HG03571 (cell line): ENCODE measurements around the gene SSBP2.
A peak's percentile ranks its signal among the peaks of the same experiment; 100 is the strongest.

ENCODE experiments used
- ATAC-seq: cut with Tn5 transposase; IDR thresholded peaks from one replicate; pipeline ENCODE4 v1.9.1; 2021; ENCODE audit not compliant: unreplicated experiment

Gene SSBP2

DNA sequence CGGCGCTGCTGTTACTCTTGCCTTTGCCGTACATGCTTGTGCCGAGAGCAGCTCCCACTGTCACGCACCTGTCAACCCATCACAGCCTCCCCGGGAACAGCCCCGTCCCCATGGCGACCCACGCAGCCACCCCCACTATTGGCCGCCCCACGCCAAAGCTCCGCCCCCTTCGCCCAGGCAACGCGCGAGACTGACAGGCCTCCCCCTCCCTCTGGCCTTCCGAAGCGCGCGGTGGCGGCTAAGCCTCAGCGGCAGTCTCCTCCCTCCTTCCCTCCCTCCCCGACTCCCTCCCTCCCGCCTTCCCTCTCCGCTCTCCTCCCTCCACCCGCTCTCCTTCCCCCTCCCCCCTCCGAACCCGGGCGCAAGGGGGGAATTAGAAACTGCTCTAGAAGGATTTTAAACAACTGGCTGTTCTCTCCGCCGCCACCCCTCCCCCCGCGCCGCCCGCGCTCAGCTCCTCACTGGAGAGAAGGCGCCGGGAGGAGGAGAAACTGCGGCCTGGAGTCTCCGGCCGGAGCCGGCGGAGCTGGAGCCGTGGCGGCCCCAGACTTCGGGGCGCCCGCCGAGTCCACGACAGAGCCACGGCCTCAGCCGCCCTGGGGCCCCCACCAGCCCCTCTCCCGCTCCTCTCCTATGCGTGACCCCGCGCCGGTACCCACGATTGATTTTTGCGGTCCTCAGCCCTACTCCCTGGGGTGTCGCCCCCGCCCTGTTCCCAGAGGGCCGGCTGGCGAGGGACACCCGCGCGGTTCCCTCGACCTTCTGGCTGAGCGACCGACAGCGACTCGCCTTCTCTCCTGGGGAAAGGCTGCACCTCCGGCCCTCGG, at the start of gene SSBP2:
Gene SSBP2, minus strand, starts transcription at position 89 of the 827 bp plus-strand sequence. Its CDS starts 55 bp downstream, at position 34.
- peak; percentile 79 for ATAC-seq

DNA sequence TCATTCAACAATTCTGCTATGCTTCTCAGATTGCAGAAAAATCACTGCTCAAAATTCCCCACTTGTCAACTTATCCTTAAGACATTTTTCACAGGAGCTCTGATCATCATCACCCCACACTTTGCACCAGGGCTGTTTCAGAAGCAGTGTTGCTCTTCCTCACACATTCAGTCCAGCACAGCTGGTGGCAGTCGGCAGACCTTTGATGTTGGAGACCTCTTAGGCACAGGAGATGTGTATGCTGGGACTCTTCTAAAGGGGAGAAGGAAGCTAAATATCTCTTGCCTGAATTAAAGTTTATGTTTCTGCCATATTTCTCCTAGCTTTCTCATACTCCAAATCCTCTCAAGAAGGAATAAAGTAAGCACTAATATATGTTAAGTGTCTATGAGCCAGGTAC, 44.8 kb upstream of the SSBP2 start:
- no peak for ATAC-seq

DNA sequence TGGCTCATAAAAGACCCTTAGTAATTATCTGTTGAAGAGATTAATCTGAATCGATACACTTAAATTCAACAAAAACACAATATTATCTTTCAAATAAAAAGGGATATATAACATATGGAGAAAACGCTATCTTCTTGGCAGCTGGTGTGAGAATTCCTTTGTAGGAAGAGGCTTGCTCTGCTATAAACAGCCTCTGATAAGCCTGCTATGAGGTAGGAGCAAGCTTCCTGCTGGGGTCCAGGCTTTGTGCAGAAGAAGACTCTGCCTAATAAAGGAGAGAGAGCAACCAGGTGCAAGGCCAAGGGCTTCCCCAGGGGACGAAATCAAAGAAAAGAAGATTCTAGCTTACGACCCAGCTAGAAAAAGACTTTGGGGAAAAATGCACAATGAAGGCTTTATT, 43.3 kb upstream of the SSBP2 start:
- no peak for ATAC-seq

DNA sequence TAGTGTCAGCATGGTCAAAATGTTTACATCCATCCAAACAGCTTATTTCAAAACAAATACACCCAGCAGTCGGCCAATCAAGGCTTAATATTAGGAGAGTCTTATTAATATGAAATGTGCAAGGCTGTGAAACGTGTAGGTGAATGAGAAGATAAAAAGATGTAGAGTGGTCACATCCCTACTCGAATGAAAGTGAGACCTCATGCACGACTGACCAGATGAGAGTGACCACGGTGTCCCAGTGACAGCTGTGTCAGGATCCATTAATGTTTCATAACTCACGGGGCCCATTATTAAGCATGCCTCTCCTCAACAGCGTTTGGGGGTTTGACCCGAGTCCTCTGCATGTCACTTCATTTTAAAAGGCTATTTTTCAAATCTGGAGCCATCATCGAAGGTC, 39.4 kb upstream of the SSBP2 start:
- no peak for ATAC-seq

DNA sequence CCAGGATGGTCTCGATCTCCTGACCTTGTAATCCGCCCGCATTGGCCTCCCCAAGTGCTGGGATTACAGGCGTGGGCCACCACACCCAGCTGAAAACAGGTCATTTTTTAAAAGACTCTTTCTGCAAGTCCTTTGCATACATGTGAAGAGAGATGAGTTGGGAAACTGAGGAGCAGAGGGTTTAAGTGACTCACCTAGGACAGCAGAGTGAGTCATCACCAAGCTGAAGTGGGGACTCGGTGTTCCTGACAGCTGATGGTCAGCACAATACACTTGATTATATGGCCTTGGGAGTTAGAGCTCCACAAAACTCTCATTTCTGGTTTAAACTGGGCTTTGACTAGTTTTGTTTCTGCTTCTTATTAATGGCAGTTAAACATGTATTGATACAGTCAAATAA, 38.1 kb upstream of the SSBP2 start:
- no peak for ATAC-seq

DNA sequence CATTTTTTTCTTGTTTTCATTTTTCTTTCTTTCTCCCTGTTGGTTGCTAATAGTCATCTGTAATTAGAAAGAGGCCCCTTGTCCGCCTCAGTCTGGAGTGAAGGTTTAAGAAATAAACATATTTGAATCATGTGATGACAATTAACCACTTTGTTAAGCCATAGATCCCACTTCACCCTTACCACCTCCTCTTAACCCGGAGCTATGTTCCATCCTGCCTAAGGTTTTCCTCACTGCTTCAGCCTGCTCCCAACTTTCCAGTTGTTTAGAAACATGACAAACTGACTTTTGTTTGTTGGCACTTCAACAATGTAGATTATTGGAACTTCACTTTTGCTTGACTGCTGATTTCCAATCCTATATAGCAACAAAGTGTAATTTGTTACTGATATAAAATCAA, 37.4 kb upstream of the SSBP2 start:
- ATAC-seq, result no peak

DNA sequence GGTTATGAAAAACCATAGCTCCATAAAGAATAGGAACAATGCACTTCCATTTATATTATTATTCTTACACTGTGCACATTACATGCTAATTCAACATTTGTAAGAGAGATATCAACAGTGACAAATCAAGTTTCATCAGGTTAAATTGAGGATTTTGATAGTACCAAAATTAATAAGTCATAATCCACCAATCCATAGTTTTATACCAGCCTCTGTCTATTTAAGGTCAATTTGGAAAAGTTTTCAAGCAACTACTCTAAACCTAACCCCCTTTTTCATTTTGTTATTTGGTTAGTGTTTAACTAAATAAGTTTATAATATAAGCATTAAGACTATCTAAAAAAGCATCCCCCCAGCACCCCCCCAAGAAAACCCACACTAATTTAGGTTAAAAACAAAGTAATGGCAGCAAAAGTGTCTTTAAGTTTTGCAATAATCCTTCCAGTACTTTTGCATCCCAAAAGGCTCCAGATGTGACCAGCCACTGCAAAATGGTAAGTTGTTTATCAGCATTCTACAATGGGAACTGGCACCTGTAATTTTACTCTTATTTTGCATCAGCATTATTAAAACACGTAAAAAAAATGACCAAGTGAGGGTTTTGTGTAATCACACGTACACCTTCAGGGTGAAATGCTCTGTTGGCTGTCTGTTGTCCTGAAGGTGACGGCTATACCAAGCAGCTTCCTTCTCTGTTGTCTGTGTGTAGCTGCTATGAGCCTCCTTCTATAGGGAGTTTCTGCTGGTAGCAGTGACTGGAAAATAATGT, 36.8 kb upstream of the SSBP2 start:
- ATAC-seq, result no peak

DNA sequence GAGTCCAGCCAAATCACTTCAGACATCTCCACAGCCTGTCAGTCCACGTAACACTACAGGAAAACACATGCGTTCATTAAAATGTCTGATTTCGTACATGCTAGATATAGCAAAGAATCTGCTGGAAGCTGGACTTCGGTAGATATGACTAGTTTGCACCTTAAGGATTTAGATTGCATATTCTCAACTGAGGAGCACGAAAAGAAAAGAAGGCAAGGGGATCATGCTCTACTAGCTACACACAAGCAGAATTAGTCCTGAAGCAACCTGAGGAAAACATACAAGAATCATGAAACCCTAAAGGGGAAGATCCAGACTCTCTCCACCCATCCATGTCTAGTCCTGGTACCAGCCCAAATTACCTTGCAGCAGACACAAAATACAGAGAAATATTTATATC, 36.1 kb upstream of the SSBP2 start:
- ATAC-seq, result no peak

DNA sequence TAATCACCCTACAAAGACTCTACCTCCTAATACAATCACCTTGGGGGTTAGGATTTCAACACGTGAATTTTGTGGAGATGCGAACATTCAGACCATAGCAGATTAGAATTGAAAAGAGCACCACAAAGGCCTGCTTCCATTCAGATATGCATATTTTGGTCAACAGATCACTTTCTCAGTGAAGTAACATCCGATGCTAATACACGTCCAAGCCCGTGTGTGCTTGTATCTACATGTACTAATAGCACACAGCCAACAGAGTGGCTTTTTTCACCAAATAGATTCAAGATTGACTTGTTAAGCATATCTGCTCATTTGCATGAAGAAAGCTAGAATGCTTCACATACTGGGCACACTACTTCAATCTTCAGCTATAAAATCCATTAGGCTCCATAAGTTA, 35.6 kb upstream of the SSBP2 start:
- no peak for ATAC-seq

DNA sequence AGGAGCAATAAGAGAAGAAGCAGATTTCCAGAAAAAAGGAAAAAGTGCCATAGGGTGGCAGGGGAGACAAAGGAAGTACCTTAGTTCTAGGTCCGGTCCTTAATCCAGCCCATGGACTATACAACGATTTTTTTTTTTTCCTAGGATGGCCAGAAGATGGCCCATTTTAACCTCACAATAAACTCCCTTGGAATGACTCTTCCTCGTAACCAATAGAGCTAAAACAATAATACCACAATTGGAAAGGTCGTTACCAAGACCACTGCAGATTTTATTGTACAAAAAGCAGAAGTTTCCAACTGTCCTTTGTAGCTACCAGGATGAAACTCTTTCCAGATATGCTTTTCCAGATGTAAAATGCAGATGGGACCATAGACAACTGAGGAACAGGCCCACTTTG, 34.4 kb upstream of the SSBP2 start:
- no peak for ATAC-seq

DNA sequence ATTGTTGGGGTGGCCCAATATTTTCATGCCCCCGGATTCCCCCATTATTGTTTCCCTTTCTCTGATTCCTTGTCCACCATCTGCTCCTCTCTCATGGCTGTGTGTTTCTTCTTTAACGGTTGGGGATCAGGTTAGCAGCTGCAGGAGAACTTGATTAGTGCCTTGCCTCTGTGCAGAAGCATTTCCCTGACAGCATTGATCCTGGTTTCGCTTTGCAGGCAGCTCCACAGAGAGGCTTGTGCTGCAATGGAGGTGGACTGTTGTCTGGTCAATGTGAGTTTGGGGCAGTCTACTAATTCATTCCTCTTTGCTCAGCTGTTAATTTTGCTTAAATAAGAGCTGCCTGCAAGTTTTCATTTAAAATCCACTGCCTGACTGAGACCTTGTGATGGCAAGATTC, 32.5 kb upstream of the SSBP2 start:
- ATAC-seq, result no peak

DNA sequence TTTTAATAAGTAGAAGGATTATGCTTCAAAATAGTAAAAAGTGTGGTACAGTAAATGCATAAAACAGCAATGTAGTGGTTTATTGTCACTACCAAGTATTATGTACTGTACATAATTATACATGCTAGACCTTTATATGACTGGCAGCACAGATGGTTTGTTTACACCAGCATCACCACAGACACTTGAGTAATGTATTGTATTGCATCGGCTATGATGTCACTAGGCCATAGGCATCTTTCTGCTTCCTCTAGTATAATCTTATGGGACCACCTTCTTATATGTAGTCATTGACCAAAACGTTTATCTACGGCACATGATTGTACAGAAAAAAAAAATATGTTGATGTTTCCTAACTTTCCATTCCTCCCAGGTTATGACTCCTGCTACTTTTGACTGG, 31.9 kb upstream of the SSBP2 start:
- no peak for ATAC-seq

DNA sequence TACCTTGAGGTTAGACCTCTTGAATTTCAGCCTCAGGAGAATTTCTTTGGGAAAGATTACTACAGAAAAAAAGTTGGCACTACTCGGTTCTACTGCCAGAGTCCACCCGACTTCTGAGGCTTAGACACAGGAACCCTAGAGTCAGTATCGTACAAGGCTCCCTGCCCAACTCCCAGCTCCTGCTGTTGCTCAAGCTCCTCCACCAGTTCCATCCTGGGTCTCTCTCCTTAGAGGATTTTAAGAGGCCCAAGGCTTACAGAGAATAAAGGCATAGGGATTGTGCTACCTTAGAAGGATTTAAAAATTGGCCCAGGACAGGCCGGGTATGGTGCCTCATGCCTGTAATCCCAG, 29.0 kb upstream of the SSBP2 start:
- no peak for ATAC-seq

DNA sequence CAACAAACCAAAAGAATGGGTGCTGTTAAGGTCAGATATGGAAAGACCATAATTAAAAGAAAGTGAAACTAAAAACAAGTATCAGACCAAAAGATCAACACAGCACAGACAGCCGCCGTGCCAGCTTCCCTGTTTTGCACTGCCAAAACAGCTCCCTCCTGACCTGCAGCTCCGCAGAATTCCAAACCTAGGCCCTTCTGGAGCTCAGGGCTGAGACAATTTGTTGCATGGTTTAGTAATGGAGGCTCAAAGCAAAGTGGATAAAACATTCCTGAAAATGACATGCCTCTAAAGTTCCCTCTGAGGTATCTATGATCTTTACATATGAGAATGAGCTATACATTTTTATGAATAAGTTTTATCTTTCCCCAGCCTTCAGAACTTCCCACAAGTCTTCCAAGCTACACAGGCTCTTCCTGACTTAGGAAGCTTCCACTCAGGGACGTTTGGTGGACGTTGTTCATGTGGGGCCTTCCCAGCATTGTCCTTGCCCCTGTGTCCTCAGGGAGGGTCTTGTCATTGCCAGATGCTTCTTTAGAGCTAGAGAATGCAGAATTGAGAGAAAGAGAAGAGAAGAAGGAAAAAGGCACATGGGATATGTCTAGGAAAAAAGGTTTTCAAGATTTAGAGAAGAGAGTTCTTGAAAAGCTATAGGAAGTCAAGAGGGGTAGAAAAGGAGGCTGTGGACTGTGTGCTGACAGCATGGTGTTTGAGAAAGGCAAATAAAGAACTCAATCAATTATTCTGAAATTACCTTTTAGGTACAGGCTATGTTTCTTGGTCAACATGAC, 28.4 kb upstream of the SSBP2 start:
- ATAC-seq, result peak; percentile 86

DNA sequence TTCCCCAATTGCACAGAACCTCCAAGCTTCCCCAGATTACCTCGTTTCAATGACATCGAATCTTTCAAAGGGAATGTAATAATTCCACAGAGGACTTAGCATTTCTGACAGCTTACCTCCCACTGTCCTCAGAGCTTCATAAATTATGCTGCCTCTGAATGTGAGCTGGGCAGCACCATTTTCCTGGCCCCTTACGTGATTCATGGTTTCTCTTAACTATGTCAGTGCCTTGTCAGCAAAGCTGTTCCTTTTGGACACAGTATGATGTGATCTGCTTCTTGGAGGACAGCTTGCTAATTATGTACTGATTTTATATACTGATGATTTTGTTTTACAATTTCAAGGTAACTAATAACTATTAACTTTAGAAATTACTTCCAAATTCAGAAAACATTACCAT, 27.7 kb upstream of the SSBP2 start:
- ATAC-seq, result no peak

DNA sequence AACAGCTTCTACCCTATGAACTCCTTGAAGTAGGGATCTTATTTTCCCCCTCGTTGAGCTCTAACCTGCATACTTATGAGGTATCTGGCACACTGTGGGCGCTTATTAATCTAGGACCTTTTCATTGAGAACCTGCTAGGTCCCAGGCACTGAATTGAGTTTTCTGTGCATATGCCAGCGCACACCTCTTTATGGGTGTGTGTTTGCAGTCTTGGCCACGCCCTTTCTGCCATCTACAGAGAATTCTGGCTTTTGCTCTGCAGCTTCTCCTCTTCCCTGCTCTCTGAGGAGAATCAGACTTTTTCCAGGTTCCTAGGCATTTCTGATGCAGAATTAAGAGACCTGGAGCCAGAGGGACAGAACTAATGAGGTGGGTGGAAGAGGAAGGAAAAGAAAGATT, 25.4 kb upstream of the SSBP2 start:
- no peak for ATAC-seq

DNA sequence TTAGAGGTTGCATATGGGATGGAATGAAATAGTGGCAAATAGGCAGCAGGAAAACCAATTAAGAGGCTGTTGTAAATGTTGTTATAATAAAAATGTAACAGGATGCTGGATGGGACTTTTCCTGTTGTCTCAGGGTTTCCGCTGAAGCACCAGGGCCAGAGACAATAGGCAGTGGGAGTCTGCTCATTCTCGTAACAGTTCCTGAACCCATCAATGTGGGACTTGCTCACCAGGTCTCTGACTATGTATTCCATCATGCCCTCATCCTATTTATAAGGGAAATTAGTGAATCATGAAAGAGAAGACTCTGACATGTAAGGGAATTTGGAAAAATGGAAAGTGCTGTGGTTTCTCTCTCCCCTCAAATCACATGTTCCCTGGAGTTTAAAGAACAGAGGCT, 23.5 kb upstream of the SSBP2 start:
- ATAC-seq, result no peak

DNA sequence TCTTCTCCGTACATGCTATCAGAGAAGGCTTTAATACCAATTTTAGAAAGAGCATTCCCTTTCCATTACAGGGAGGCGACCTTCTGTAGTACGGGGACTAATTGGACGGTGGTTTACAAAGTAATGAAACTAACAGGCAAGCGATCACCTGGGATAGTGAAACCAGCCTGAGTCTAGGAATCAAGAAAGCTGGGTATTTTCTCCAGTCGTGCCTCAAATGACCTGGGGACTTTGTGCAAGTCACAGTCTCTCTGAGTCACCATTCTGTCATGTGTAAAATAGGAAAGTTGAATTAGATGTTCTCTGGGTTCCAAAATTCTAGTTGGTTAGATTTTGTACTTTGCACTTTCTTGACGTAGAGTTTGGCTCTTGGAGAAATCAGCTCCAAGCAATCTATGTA, 22.7 kb upstream of the SSBP2 start:
- no peak for ATAC-seq

DNA sequence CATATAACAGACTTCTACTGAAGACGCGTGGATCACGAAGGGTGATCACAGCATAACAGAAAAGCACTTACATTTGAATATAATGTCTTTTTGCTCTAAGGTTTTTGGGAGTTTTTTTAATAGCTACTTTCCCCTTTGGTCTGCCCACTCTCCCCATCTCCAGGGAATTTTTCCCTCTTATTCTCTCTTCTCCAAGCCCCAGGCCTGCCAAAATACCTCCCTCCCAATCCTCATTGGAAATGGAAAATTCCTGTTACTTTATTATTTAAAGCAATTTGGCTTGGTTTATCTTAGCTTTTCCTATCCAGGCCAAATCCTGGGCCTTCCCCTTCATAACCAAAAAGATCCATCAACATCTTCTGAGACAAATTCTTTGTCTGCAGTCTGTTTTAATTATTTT, 22.3 kb upstream of the SSBP2 start:
- ATAC-seq, result no peak

DNA sequence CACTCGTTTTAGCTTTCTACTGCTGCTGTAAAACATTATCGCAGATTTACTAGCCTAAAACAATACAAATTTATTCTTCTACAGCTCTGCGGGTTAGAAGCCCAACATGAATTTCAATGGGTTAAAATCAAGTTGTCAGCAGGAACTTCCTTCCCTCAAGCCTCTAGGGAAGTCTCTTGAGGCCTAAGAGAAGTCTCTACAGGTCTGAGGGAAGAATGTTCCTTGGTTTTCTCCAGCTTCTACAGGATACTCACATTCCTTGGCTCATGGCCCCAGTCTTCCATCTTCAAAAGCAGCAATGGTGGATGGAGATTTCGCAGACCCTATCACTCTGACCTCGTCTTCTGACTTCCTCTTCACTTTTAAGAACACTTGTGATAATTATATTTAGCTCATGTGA, 21.6 kb upstream of the SSBP2 start:
- no peak for ATAC-seq

DNA sequence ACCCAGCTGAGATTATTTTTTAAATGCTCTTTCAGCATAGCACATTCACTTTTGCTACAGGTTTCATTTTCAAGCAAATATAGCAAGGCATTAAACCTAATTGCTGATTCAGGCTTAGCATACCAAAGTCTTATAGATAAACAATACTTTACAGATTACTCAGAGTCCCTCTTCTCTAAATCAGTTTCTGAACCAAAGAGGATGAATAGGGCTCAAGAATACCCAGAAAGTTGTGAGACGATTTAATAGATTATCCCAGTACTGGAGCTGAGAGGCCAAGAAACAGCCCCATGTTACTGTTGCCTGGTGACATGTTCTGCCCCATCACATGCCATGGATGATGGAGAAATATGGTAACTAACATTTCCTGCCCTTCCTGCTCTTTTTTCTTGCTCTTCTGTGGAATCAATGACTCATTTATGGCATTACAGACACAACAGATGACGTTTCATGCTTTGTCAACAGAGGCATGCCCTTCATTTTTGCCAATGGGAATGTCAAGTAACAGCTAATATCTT, 18.1 kb upstream of the SSBP2 start:
- no peak for ATAC-seq

DNA sequence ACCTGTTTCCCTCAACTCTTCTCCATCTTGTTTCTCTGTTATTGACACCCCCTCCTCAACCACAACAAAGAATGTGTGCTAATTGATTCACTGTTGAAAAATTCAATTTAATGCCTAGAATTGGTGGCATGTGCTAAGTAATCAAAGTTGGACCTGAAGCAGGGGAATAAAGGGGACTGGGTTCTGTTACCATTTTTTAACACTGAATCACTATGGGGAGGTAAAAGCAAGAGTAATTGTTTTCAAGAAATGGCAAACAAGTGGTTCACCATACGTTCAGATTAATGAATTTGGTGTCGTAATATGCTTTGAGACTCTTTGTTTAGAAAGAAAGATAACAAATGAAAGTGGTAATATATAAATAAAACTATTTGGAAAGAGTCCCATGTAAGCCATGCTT, 17.0 kb upstream of the SSBP2 start:
- ATAC-seq, result no peak
